Choroid plexus epithelial cell (primary cell): ENCODE measurements around the gene CUEDC1.
A peak's percentile ranks its signal among the peaks of the same experiment; 100 is the strongest.

Source experiments
- DNase-seq: peaks from one replicate; pipeline ENCODE4 v3.0.0-alpha.2; 2010; ENCODE audit warnings: low read depth
- H3K4me3 ChIP-seq: 2 replicates; pipeline ENCODE4 v1.5.1; 2011; ENCODE audit warnings: low read depth, mild to moderate bottlenecking, control low read depth, low read length, moderate library complexity
- CTCF ChIP-seq: conservative IDR thresholded peaks from 2 replicates; pipeline ENCODE4 v1.5.1; 2011; ENCODE audit warnings: low read depth, mild to moderate bottlenecking, control low read depth, inconsistent platforms, low read length, moderate library complexity

The CUEDC1 gene

GRCh38 chr17:57905875-57906455 lies 49.2 kb downstream of the CUEDC1 start:
- no peak overlapping the region for H3K4me3 ChIP-seq
- TF ChIP-seq CTCF: no peak
- DNase-seq: no peak

- no peak for TF ChIP-seq CTCF
- no peak overlapping the region for H3K4me3 ChIP-seq
- no peak for DNase-seq
Observed at GRCh38 chr17:57903961-57904360, 51.3 kb downstream of the CUEDC1 start.

GRCh38 chr17:57902800-57903759 lies 52.1 kb downstream of the CUEDC1 start:
- DNase-seq: peak; percentile 73

GRCh38 chr17:57902117-57902799 lies 53.0 kb downstream of the CUEDC1 start:
- no peak for DNase-seq
- H3K4me3 ChIP-seq: no peak overlapping the region

More at GRCh38 chr17:57902800-57903759, 52.1 kb downstream of the CUEDC1 start:
- no peak for TF ChIP-seq CTCF
- H3K4me3 ChIP-seq: no peak overlapping the region

GRCh38 chr17:57900991-57901743 lies 54.0 kb downstream of the CUEDC1 start:
- H3K4me3 ChIP-seq: no peak overlapping the region
- DNase-seq: no peak
- no peak for TF ChIP-seq CTCF

More at GRCh38 chr17:57902117-57902799, 53.0 kb downstream of the CUEDC1 start:
- TF ChIP-seq CTCF: no peak

- H3K4me3 ChIP-seq: no peak overlapping the region
- DNase-seq: no peak
- TF ChIP-seq CTCF: no peak
Observed at GRCh38 chr17:57899822-57900221, 55.4 kb downstream of the CUEDC1 start.
